ENCODE results near the gene SIX4. TPM values are rescaled to one million over a fixed set of nuclear protein-coding genes. Genes with fewer than 3 reads are reported as not detected.
"Not testable (repeated sequence)": the region's sequence is repeated elsewhere in the genome, so short reads cannot be mapped to it uniquely, and the experiment has no call there.

The SIX4 gene
- 1 to 10 TPM; 6.5 to 7.3 (median 6.9) TPM for polyA plus RNA-seq (ENCODE audit: insufficient read length in 3 of 3)

- DNase-seq (ENCODE audit: low read depth in 3 of 3, low spot score in 2 of 3): peak in 2 of 3 donors; percentile 64 to 67
These were observed at the start of gene SIX4 for GRCh38 chr14:60723907-60724618. Gene SIX4, minus strand, starts transcription at chr14:60724351. Its CDS starts 277 bp downstream, at chr14:60724074.

GRCh38 chr14:60773558-60773957 is 49.4 kb upstream of the SIX4 start:
- DNase-seq (ENCODE audit: low read depth in 3 of 3, low spot score in 2 of 3): no peak

GRCh38 chr14:60771117-60771516 is 47.0 kb upstream of the SIX4 start:
- no peak for DNase-seq (ENCODE audit: low read depth in 3 of 3, low spot score in 2 of 3)

GRCh38 chr14:60768602-60769001 is 44.5 kb upstream of the SIX4 start:
- DNase-seq (ENCODE audit: low read depth in 3 of 3, low spot score in 2 of 3): no peak

GRCh38 chr14:60760644-60761364 is 36.7 kb upstream of the SIX4 start:
- DNase-seq (ENCODE audit: low read depth in 3 of 3, low spot score in 2 of 3): no peak

GRCh38 chr14:60760209-60760608 is 36.1 kb upstream of the SIX4 start:
- DNase-seq (ENCODE audit: low read depth in 3 of 3, low spot score in 2 of 3): no peak

- no peak for DNase-seq (ENCODE audit: low read depth in 3 of 3, low spot score in 2 of 3)
These were observed 34.7 kb upstream of the SIX4 start for GRCh38 chr14:60758885-60759284.

GRCh38 chr14:60757567-60758002 is 33.4 kb upstream of the SIX4 start:
- DNase-seq (ENCODE audit: low read depth in 3 of 3, low spot score in 2 of 3): no peak

GRCh38 chr14:60756847-60757246 is 32.7 kb upstream of the SIX4 start:
- no peak for DNase-seq (ENCODE audit: low read depth in 3 of 3, low spot score in 2 of 3)

GRCh38 chr14:60753264-60754119 is 29.3 kb upstream of the SIX4 start:
- DNase-seq (ENCODE audit: low read depth in 3 of 3, low spot score in 2 of 3): no peak

- DNase-seq (ENCODE audit: low read depth in 3 of 3, low spot score in 2 of 3): no peak
These were observed 20.4 kb upstream of the SIX4 start for GRCh38 chr14:60744566-60744965.

- DNase-seq (ENCODE audit: low read depth in 3 of 3, low spot score in 2 of 3): no peak
These were observed 14.8 kb upstream of the SIX4 start for GRCh38 chr14:60738843-60739508.

- no peak for DNase-seq (ENCODE audit: low read depth in 3 of 3, low spot score in 2 of 3)
These were observed 12.3 kb upstream of the SIX4 start for GRCh38 chr14:60736494-60736893.

- DNase-seq (ENCODE audit: low read depth in 3 of 3, low spot score in 2 of 3): no peak
These were observed 11.3 kb upstream of the SIX4 start for GRCh38 chr14:60735416-60735815.

- DNase-seq (ENCODE audit: low read depth in 3 of 3, low spot score in 2 of 3): peak in 2 of 3 donors; percentile 63 to 71
These were observed 10.5 kb upstream of the SIX4 start, which contains the start of gene MNAT1 for GRCh38 chr14:60734465-60735242. Gene MNAT1, plus strand, starts transcription at chr14:60734761. Its CDS starts 102 bp downstream, at chr14:60734863.

- no peak for DNase-seq (ENCODE audit: low read depth in 3 of 3, low spot score in 2 of 3)
These were observed 8.8 kb upstream of the SIX4 start for GRCh38 chr14:60732840-60733483.

- DNase-seq (ENCODE audit: low read depth in 3 of 3, low spot score in 2 of 3): not testable (repeated sequence)
These were observed 7.1 kb upstream of the SIX4 start for GRCh38 chr14:60731291-60731690.

- no peak for DNase-seq (ENCODE audit: low read depth in 3 of 3, low spot score in 2 of 3)
These were observed 840 bp downstream of the SIX4 start for GRCh38 chr14:60723116-60723906.

Data from right renal cortex interstitium (tissue), 3 donors.